ENCODE results near the gene KRT17. TPM values are rescaled to one million over a fixed set of nuclear protein-coding genes. Genes with fewer than 3 reads are reported as not detected.

KRT17 gene
- total and polyA plus RNA-seq, 2 of the 4 experiments (the other 2 are of a cell fraction), result 2.5 to 4.6 TPM

- no peak overlapping the region for H3K4ac ChIP-seq (ENCODE audit: low read depth, low read length)
- H3K9me3 ChIP-seq (ENCODE audit: control insufficient read depth, insufficient read depth, low read length), result no peaks in the 10 kb centered on the region
- no peak overlapping the region for H2BK20ac ChIP-seq (ENCODE audit: low read depth, low read length)
- no peak overlapping the region for H4K5ac ChIP-seq (ENCODE audit: low read depth, low read length)
- intact Hi-C loops (cut with micrococcal nuclease), result no loop called here
- no TSS peak for BruUV-seq (replicated peaks)
- WGBS, 2 experiments (ENCODE audit: extremely low coverage in 2 of 2, insufficient read length in 1 of 2), result no CpG with 5 or more reads among the region's 5 CpGs
- H2BK5ac ChIP-seq (ENCODE audit: low read depth, low read length, poor library complexity, severe bottlenecking), result no peak overlapping the region
- no peaks in the 10 kb centered on the region for H4K20me1 ChIP-seq (ENCODE audit: insufficient read depth, low read length)
- no peak overlapping the region for H3K27ac ChIP-seq (ENCODE audit: insufficient read depth, low read length)
- H3K18ac ChIP-seq (ENCODE audit: low read depth, low read length), result no peak overlapping the region
- H3K56ac ChIP-seq (ENCODE audit: extremely low read depth, insufficient read depth, low read length), result no peak overlapping the region
- H2AFZ ChIP-seq (replicated peaks; ENCODE audit: low read length, poor library complexity), result no peak overlapping the region
- H3K27me3 ChIP-seq (ENCODE audit: control insufficient read depth, insufficient read depth, low read length), result peaks cover 41% of the 10 kb centered on the region
- no peak overlapping the region for H3K23ac ChIP-seq (ENCODE audit: low read depth, low read length)
- no peak for ATAC-seq (ENCODE audit: low read depth)
- ChIA-PET CTCF (no interaction called here), POLR2A (ENCODE audit: unreplicated experiment) (no interaction called here)
- H3K9ac ChIP-seq (ENCODE audit: low read depth, low read length), result no peak overlapping the region
- no peaks in the 10 kb centered on the region for H3K4me1 ChIP-seq (ENCODE audit: control insufficient read depth, insufficient read depth, low read length)
- no peak overlapping the region for H3K4me2 ChIP-seq (ENCODE audit: low read depth, low read length)
- no peaks in the 10 kb centered on the region for H3K36me3 ChIP-seq (ENCODE audit: control insufficient read depth, insufficient read depth, low read length)
- H4K8ac ChIP-seq (ENCODE audit: low read depth in 2 of 2, low read length in 2 of 2), result no peak overlapping the region
- H4K91ac ChIP-seq (ENCODE audit: insufficient read depth, low read depth, low read length), result no peak overlapping the region
- H3K79me1 ChIP-seq (ENCODE audit: low read depth in 1 of 2, low read length in 2 of 2), result no peaks in the 10 kb centered on the region
- DNase-seq, result no peak
- no peak for TF ChIP-seq USF2 (IDR thresholded peaks at IDR 0.05; ENCODE audit: low read depth, low read length)
- TF ChIP-seq MXI1 (IDR thresholded peaks at IDR 0.05; ENCODE audit: borderline replicate concordance, low read depth, low read length), result no peak
- TF ChIP-seq FOS (IDR thresholded peaks at IDR 0.05; ENCODE audit: low read depth, low read length), result no peak
- no peak for TF ChIP-seq CHD1 (IDR thresholded peaks at IDR 0.05; ENCODE audit: low read depth, low read length)
- no peak for TF ChIP-seq MAFK (IDR thresholded peaks at IDR 0.05; ENCODE audit: low read depth, low read length)
- TF ChIP-seq CTCF (conservative IDR thresholded peaks at IDR 0.05; ENCODE audit: low read depth, low read length), result no peak
- TF ChIP-seq CEBPB (IDR thresholded peaks at IDR 0.05; ENCODE audit: low read depth, low read length), result no peak
- no peak for TF ChIP-seq RFX5 (IDR thresholded peaks at IDR 0.05; ENCODE audit: low read depth, low read length)
- no peaks in the 10 kb centered on the region for H3K9me1 ChIP-seq (ENCODE audit: insufficient read depth, low read length)
- dilution Hi-C loops (cut with HindIII; ENCODE audit: low sequenced_read_pairs, unreplicated experiment), result no loop called here
- H3K14ac ChIP-seq (replicated peaks; ENCODE audit: low read depth, low read length), result no peak overlapping the region
- in situ Hi-C loops (cut with MboI; ENCODE audit: low sequenced_read_pairs), result no loop called here
- no peak overlapping the region for H2AK9ac ChIP-seq (replicated peaks; ENCODE audit: low read depth, low read length, poor library complexity)
- no peak overlapping the region for H3K4me3 ChIP-seq (ENCODE audit: insufficient read depth, low read depth, low read length)
- H2BK15ac ChIP-seq (ENCODE audit: low read depth, low read length), result no peak overlapping the region
- H2BK120ac ChIP-seq (ENCODE audit: low read depth, low read length), result no peak overlapping the region
- H2AK5ac ChIP-seq (ENCODE audit: low read depth, low read length), result no peak overlapping the region
Observed at GRCh38 chr17:41585301-41586056, 38.9 kb downstream of the KRT17 start.

Measured in IMR-90 (cell line).